HL-60/S4 treated with phorbol 12-myristate 13-acetate at 8.2 ng/mL for 4 days and 3 days (cell line): ENCODE measurements around the gene HBE1.
"Not testable (repeated sequence)": the region's sequence is repeated elsewhere in the genome, so short reads cannot be mapped to it uniquely, and the experiment has no call there.

Source experiments
- in situ Hi-C: fragments of 300-500 bp; cut with MboI; formaldehyde crosslinking; loops from 2 replicates; pipeline ENCODE4 v1.15.0; 2022; ENCODE audit warnings: low sequenced_read_pairs

The HBE1 gene

DNA sequence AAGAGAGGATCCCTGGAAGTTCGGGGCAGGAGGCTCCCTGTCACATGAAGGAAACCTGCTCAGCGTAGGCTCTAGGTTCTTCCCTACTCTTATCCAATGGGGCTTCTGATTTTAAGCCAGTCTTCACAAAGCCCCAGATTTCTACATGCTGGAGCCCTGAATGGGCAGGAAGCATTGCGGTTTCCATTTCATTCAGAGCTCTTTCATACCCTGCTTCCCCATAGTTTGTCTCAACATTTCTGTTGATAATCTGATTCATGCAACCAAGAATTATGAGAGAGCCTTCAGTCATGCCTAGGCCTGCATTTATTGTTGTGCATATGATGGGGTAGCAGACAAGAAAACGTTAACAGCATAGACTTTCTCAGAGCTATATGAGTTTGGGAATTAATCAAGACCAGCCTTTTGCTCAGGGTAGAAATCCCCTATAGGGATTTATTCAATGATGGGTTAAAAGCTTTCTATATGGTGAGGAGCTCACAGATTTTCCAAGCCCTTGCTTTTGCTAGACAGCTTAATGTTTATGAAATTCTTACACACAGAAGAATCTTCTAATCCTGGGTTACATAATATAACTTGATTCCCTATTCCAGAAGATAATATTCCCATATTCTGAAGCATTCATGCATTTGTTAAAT, 16.1 kb upstream of the HBE1 start:
- in situ Hi-C loops, result no loop called here

DNA sequence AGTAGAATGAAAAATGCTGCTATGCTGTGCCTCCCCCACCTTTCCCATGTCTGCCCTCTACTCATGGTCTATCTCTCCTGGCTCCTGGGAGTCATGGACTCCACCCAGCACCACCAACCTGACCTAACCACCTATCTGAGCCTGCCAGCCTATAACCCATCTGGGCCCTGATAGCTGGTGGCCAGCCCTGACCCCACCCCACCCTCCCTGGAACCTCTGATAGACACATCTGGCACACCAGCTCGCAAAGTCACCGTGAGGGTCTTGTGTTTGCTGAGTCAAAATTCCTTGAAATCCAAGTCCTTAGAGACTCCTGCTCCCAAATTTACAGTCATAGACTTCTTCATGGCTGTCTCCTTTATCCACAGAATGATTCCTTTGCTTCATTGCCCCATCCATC, 14.9 kb upstream of the HBE1 start:
- in situ Hi-C loops, result no loop called here

DNA sequence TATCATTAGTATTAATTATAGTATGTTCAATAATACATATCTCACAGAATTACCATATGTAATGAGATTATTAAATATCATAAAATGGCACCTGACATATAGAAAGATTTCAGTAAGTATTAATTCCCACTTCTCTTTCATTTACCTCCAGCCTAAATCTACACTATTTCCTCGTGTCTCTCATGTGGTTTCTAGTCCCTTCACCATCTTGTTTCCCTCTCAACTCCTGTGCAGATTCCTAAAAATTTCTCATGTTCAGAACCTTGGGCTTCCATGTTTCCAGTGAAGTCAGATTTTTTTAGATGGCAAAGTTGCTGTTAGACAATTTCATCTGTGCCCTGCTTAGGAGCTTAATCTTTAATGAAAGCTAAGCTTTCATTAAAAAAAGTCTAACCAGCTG, 14.1 kb upstream of the HBE1 start:
- in situ Hi-C loops, result no loop called here

DNA sequence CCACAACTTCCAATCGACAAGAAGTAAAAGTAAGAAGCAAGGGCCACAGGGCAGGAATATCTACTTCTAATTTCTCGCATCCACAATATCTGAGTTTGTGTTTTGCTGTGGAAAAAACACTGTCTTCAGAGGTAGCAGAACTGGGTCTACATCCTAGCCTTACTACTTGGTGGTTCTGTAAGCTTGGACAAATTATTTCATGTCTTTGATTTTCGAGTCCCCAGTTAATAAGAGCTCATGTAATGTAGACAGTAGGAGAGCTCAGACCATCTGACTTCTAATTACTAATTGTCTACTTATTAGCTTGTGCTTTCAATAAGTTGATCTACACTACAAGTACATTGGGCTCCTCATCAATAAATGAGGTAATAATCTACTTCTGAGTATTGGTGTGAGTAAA, 13.3 kb upstream of the HBE1 start:
- in situ Hi-C loops, result no loop called here

DNA sequence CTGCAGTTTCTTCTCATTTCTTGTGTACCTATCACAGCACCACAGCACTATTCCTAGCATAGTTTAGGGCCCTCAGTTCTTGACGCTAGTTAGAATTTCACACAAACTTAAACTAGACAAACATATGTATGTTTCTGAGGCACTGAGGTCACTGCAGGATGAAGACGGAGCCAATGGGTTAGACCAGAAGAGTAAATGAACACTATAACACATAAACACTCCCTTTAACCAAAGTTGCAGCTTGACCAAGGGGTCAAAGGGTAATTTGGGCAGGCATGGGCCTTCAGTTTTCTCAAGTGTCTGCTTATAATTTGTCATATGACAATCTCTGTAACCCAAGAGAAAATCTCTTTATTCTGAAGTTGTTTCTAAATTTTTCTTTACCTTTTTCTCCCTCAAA, 12.9 kb upstream of the HBE1 start:
- in situ Hi-C loops, result no loop called here

DNA sequence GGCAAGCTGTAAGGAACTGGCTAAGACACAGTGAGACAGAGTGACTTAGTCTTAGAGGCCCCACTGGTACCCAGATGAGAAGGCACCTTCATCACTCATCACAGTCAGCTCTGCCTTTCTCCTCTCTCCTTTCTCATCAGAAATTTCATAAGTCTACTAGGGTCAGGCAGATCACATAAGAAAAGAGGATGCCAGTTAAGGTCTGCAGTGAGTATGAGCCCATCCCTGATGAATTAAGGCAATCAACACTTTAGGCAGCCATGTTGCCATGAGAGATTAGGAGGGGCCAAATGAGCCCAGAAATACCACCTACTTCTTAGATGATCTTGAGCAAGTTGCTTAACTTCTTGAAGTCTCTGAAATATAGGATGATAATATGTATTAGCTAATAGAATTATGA, 11.9 kb upstream of the HBE1 start:
- in situ Hi-C loops, result no loop called here

DNA sequence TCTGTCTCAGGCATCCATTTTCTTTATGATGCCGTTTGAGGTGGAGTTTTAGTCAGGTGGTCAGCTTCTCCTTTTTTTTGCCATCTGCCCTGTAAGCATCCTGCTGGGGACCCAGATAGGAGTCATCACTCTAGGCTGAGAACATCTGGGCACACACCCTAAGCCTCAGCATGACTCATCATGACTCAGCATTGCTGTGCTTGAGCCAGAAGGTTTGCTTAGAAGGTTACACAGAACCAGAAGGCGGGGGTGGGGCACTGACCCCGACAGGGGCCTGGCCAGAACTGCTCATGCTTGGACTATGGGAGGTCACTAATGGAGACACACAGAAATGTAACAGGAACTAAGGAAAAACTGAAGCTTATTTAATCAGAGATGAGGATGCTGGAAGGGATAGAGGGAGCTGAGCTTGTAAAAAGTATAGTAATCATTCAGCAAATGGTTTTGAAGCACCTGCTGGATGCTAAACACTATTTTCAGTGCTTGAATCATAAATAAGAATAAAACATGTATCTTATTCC, 10.9 kb upstream of the HBE1 start:
- in situ Hi-C loops, result no loop called here

DNA sequence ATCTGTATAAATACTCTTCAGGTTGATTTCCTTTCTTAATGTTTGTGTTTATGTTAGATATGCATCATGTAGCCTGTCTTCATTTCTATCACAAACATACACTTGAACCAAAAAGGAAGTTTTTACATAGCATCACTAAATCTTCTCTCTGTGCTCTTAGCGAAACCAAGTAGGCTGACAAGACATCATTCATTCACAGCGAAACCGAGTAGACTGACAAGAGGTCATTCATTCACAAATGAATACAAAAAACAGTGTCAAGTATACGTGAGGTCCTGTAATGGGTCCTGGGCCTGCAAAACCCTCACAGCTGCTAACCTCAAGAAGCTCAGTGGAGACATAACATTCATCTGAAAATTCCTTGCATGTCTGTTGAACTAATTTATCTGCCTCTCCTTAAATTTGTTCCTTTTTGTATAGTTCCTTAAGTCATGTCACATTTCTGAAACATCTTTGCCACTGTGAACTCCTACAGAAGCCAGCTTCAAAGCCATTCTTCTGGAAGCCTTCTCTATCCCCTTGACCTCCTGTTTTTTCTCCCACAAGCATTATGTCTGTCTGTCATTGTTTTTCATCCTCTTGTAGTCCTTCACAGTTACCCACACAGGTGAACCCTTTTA, 9.8 kb upstream of the HBE1 start:
- in situ Hi-C loops, result no loop called here

DNA sequence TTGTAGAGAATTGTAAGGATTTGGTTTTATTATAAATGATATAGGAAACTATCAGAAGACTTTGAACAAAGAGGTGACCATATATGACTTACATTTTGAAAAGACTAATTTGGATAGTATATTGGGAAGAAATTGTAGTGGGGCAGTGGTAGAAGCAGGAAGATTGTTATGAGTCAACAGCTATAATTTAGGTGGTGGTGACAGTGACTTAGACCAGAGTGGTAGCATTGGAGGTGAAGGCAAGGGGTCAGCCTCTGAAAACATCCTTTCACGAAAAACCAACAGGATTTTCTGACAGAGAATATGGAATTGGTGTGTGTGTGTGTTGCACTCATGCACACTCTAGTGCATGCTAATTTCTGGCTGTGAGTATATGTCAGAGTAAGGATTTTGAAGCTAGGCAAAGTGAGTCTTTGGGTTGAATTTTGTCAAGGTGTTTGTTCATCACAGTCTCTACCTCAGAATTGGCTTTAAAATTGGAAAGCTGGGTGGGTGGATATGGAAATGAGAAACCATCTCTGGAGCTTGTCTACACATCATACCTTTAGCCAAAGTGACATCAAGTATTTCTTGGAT, 8.2 kb upstream of the HBE1 start:
- in situ Hi-C loops, result no loop called here

DNA sequence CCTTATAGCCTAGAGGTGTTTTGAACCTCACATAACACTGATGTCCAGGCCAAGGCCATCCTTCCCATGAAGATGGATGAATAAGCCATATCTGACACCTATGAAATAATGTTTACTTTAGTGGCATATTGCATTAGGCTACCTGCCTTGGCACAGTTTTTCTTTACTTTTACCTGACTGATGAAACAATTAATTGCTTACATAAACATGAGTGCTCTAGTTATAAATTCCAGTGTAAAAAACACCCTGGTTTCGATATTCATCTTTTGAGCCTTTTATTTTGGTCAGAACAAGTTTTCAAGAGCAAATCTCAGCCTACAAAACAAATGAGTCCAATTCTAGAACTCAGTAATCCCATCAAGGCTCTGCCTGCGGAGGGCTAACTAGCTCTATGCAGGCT, 7.0 kb upstream of the HBE1 start:
- in situ Hi-C loops, result no loop called here

DNA sequence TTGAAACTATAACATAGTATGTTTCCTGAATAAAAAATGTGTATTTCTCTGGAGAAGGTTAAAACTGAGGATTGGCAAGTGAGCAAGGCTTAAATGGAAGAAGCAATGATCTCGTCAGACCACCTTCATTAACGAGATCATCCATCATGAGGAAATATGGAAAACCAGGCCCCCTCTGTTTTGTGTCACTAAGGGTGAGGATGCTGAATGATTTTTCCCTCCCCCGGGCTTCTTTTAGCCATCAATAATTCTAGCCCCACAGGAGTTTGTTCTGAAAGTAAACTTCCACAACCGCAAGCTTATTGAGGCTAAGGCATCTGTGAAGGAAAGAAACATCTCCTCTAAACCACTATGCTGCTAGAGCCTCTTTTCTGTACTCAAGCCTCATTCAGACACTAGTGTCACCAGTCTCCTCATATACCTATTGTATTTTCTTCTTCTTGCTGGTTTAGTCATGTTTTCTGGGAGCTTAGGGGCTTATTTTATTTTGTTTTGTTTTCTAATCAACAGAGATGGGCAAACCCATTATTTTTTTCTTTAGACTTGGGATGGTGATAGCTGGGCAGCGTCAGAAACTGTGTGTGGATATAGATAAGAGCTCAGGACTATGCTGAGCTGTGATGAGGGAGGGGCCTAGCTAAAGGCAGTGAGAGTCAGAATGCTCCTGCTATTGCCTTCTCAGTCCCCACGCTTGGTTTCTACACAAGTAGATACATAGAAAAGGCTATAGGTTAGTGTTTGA, 5.8 kb upstream of the HBE1 start:
- in situ Hi-C loops, result no loop called here

DNA sequence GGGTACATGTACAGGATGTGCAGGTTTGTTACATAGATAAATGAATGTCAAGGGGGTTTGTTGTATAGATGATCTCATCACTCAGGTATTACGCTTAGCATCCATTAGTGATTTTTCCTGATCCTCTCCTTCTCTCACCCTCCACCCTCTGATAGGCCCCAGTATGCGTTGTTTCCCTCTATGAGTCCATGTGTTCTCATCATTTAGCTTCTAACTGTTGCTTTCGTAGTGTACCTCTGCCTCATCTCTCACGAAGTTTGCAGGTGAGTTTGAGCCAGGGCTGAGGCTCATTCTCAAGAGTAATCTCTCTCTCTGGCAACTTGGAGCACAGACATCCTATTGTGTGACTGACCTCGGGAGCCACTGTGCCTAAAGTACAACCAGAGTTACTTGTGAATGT, 4.7 kb upstream of the HBE1 start:
- in situ Hi-C loops, result no loop called here

DNA sequence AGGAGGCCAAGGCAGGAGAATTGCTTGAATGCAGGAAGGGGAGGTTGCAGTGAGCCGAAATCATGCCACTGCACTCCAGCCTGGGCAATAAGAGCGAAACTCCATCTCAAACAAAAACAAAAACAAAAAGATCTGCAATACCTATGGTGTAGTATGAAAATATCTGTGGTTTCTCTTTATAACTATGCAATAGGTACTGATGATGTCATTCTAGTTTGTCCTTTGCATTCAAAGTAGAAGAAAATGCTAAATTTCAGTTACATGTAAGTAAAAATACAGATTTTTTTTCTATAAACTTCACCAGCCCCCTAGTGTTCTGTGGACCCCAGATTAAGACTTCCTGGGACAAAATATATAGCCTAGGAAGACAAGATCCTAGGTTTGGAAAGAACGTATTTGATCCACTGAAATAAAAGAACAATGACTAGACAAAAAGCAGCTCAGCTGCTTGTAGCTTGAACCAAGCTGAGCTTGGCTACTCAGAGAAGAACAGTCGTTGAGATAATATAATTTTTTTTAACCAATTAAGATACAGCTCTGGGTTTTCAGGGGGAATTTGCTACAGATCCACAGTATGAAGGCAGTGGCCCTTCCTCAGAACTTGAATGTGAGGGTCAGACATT, 2.8 kb upstream of the HBE1 start:
- in situ Hi-C loops, result no loop called here

DNA sequence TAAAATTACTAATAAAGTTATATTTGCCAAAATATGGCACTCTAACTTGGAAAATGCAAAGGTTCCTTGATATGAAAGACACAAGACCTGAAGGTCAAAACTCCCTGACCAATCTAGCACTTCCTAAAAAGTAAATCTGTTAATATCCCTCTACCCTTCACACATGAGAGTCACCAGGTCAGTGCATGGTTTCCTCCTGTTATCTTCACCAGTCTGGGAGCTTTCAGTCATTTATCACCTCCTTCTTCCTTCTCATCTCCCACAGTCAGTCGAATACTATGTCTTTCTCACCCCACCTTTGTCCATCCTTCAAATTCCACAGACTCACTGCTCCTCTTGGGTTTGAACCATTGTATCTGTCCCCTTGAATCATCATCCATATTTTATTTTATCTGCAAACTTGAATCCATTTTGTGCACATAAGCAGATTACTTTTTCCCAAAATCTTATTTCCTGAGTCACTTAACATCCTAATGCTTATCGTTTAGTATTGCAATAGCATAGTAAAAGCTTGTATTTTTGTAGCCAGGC, 2.6 kb downstream of the HBE1 start:
- in situ Hi-C loops, result no loop called here

DNA sequence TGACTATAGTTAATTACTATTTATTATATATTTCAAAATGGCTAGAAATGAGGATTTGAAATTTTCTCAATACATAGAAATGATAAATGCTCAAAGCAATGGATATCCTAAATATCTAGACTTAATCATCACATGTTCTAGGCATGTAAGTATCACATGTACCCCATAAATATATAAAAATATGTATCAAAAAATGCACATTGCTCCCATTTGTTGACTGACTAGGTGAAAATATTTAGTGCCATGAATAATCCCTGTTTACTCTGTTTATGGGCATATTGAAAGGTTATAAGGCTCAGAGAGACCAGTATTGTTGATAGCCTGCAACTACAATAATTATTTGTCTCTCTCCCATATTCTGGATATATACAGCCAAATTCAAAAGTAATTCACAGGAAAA, 3.1 kb downstream of the HBE1 start:
- in situ Hi-C loops, result no loop called here

DNA sequence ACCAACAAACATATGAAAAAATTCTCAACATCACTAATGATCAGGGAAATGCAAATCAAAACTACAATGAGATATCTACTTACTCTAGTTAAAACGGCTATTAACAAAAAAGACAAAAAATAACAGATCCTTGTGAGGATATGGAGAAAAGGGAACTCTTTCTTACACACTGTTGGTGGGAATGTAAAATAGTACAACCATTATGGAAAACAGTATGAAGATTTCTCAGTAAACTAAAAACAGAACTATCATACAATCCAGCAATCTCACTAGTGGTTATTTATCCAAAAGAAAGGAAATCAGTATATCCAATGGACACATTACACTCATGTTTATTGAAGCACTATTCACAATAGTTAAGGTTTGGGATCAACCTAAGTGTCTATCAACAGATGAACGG, 3.9 kb downstream of the HBE1 start:
- in situ Hi-C loops, result no loop called here

DNA sequence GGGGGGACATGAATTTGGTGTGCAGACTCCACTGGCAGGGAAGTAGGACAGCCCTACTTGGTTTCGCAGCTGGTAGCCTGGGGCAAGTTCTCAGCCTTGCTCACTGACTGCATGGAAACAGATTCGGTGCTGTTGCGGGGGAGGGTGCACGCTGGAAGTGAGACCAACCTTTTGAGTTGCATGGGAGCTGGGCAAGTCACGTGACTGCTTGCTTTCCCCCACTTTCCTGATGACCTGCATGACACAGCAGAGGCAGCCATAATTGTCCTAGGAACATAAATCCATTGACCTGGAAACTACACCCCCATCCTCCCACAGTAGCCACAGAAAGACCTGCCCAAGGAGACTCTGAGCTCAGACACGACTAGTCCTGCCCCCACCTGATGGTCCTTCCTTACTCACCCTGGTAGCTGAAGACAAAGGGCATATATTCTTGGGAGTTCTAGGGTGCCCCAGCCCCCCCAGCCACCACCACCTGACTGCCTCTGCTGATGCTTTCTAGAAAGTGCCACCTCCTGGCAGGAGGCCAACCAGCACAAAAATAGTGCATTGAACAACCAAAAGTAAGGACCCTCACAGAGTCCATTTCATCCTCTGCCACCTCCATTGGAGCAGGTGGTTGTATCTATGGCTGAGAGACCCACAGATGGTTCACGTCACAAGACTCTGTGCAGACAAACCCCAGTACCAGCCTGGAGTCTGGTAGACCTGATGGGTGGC, 11.0 kb downstream of the HBE1 start:
- in situ Hi-C loops, result no loop called here

DNA sequence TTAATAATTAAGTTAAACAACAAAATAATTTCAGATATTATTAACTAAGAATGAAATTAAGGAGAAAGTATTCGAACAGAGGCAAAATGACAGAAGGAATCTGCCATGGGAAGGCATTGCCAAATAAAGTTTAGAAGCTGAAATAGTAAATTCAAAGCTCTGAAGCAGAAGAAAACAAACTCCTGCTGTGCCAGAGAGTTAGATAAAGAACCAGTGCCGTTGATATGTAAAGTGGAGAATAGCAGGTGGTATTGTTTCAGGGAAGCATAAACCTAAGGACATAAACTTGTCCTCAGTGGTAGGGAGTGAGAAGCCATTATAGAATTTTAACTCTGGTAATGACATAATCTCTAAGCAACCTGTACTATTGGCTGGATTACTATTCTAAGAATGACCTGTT, 12.4 kb downstream of the HBE1 start:
- in situ Hi-C loops, result no loop called here

DNA sequence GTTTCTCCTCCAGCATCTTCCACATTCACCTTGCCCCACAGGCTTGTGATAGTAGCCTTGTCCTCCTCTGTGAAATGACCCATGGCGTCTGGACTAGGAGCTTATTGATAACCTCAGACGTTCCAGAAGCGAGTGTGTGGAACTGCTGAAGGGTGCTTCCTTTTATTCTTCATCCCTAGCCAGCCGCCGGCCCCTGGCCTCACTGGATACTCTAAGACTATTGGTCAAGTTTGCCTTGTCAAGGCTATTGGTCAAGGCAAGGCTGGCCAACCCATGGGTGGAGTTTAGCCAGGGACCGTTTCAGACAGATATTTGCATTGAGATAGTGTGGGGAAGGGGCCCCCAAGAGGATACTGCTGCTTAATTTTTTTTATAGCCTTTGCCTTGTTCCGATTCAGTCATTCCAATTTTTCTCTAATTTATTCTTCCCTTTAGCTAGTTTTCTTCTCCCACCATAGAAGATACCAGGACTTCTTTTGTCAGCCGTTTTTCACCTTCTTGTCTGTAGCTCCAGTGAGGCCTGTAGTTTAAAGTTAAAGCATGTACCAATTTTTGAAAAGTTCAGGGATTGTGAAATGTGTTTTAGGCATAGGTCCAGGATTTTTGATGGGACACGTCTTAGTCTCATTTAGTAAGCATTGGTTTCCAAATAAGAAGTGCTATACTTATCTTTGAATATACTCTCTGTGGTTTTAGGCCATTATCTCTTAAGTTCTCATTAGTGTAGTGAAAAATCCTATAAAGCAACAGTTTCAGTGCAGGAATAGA, 14.9 kb downstream of the HBE1 start, which contains the start of gene HBG2:
TSS of gene HBG2 (minus strand) at position 136 of the 768 bp plus-strand sequence. CDS start at position 83, 53 bp downstream.
- in situ Hi-C loops, result not testable (repeated sequence)

DNA sequence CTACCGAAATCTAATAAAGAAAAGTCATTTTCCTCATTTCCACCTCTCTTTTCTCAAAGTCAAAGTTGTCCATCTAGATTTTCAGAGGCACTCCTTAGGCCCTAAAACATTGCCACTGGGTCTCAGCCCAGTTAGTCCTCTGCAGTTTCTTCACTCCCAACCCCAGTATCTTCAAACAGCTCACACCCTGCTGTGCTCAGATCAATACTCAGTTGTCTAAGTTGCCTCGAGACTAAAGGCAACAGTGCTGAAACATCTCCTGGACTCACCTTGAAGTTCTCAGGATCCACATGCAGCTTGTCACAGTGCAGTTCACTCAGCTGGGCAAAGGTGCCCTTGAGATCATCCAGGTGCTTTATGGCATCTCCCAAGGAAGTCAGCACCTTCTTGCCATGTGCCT, 15.7 kb downstream of the HBE1 start:
- in situ Hi-C loops, result not testable (repeated sequence)
